Prostate gland (tissue), 2 donors: ENCODE data around the gene CD1B. TPM values are rescaled to one million over a fixed set of nuclear protein-coding genes. Genes with fewer than 3 reads are reported as not detected.

Experiments
- DNase-seq: peaks from one replicate; pipeline ENCODE4 v3.0.0-alpha.2; 2019; ENCODE audit warnings: low spot score
- H3K27ac ChIP-seq, 2 donors: fragments of 200-600 bp; sonication (generic); 2 replicates each; pipeline ENCODE4 v1.5.1; 2017 to 2019
- H3K27me3 ChIP-seq: fragments of 200-600 bp; sonication (generic); replicated peaks from 2 replicates; pipeline ENCODE4 v1.5.1; 2019; ENCODE audit not compliant: insufficient read depth
- H3K36me3 ChIP-seq, 2 donors: fragments of 200-600 bp; sonication (generic); 1 replicate in 1 of 2; 2 replicates in 1 of 2; pipeline versions ENCODE4 v1.5.1 to v1.8.1; 2017 to 2019
- H3K4me1 ChIP-seq: fragments of 200-600 bp; sonication (generic); replicated peaks from 2 replicates; pipeline ENCODE4 v1.5.1; 2019
- H3K4me3 ChIP-seq, 2 donors: fragments of 200-600 bp; sonication (generic); 2 replicates each; pipeline ENCODE4 v1.5.1; 2017 to 2019
- H3K9me3 ChIP-seq: fragments of 200-600 bp; sonication (generic); 2 replicates; pipeline ENCODE4 v1.5.1; 2017
- CTCF ChIP-seq, 4 experiments: fragments of 200-600 bp in 2 of 4; fragments of 450-650 bp in 2 of 4; sonication (generic) in 2 of 4; IDR thresholded peaks; 1 replicate in 3 of 4; 2 replicates in 1 of 4; pipeline ENCODE4 v1.5.1; 2016 to 2019; ENCODE audit warnings: antibody characterized with exemption in 4 of 4, mild to moderate bottlenecking in 2 of 4, moderate library complexity in 2 of 4
- POLR2A ChIP-seq: fragments of 450-650 bp; IDR thresholded peaks from one replicate; pipeline ENCODE4 v1.6.1; 2016; ENCODE audit warnings: antibody characterized with exemption, mild to moderate bottlenecking
- POLR2AphosphoS5 ChIP-seq: sonication (generic); formaldehyde crosslinking; IDR thresholded peaks from one replicate; pipeline ENCODE4 v1.6.1; 2017; ENCODE audit warnings: antibody characterized with exemption
- WGBS: methylation state at CpG from one replicate; pipeline ENCODE4 v1.1.5; 2018; 5-methylcytosine and 5-hydroxymethylcytosine counted together
- intact Hi-C: fragments of 100-400 bp; cut with DNase I; formaldehyde crosslinking; loops from one replicate; pipeline ENCODE4 v1.14.2; 2022
- total RNA-seq, 2 donors: library from RNA; depleted of rRNA; stranded (reverse); fragments of >200 nt; gene quantifications; one replicate each; pipeline ENCODE4 v1.1.0, GENCODE V29; 2016

Gene CD1B
- total RNA-seq, 2 donors from 2014 or later: not detected

DNA sequence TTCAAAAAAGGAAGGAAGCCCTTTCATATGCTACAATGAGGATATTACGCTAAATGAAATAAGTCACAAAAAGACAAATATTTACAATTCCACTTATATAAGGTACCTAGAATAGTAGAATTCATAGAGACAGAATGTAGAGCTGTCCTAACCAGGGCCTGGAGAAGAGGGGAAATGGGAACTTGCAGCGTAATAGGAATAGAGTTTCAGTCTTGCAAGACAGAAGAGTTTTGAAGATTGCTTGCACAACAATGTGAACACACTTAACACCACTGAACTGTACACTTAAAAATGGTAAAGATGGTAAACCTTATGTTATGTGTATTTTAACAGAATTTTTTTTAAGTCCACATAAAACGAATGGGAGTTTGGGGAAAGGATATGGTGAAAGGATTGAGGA lies 2.9 kb downstream of the CD1B start:
- Histone ChIP-seq H3K36me3 (no peaks in the 10 kb centered on the region), H3K27ac (no peak overlapping the region), H3K4me3 (no peak overlapping the region), H3K9me3 (no peaks in the 10 kb centered on the region), H3K4me1 (no peaks in the 10 kb centered on the region), H3K27me3 (no peaks in the 10 kb centered on the region)
- DNase-seq: no peak
- intact Hi-C loops: no loop called here
- TF ChIP-seq POLR2A (no peak), POLR2AphosphoS5 (no peak), CTCF (IDR thresholded peaks at IDR 0.05) (no peak)
- 83% methylated on average over 3 of the region's 3 CpGs for WGBS

- Histone ChIP-seq H3K27me3 (no peaks in the 10 kb centered on the region), H3K36me3 (no peaks in the 10 kb centered on the region), H3K27ac (no peak overlapping the region), H3K4me1 (no peaks in the 10 kb centered on the region), H3K9me3 (no peaks in the 10 kb centered on the region), H3K4me3 (no peak overlapping the region)
- no peak for DNase-seq
- TF ChIP-seq POLR2A (no peak), POLR2AphosphoS5 (no peak), CTCF (IDR thresholded peaks at IDR 0.05) (no peak)
- intact Hi-C loops: no loop called here
These were observed 3.9 kb downstream of the CD1B start for GRCh38 chr1:158327481-158327880.

- no peaks in the 10 kb centered on the region for H3K4me1 ChIP-seq
- DNase-seq: no peak
- no peaks in the 10 kb centered on the region for H3K9me3 ChIP-seq
- intact Hi-C loops: no loop called here
- H3K4me3 ChIP-seq: no peak overlapping the region
- no peaks in the 10 kb centered on the region for H3K27me3 ChIP-seq
- TF ChIP-seq CTCF (IDR thresholded peaks at IDR 0.05) (no peak), POLR2A (no peak)
- WGBS: 84% methylated on average over 4 of the region's 4 CpGs
- H3K27ac ChIP-seq: no peak overlapping the region
- H3K36me3 ChIP-seq: no peaks in the 10 kb centered on the region
These were observed 6.9 kb downstream of the CD1B start for GRCh38 chr1:158324395-158324794.

DNA sequence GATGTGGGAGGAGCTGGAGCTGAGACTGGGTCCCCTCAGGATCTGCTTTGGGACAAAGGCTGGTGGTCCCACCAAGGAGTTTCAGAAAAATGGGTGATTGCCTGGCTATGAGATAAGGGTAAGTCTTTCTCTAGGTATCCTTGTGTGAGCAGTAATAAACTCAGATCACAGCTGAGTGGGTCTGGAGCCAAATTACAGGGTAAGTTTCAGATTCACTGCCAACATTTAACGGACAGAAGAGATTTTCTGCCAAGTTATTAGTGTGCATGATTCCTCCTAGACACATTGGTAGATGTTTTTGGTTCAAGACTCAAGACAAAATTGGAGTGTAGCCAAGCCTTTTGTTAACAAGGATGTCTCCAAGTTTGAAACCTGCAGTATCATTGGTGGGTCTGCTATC lies 7.5 kb downstream of the CD1B start:
- no peak for TF ChIP-seq CTCF (IDR thresholded peaks at IDR 0.05)
- TF ChIP-seq POLR2A: no peak
- TF ChIP-seq POLR2AphosphoS5: no peak
- WGBS: 71% methylated on average over 1 of the region's 1 CpG
- Histone ChIP-seq H3K27ac (no peak overlapping the region), H3K27me3 (no peaks in the 10 kb centered on the region), H3K9me3 (no peaks in the 10 kb centered on the region), H3K4me1 (no peaks in the 10 kb centered on the region), H3K4me3 (no peak overlapping the region), H3K36me3 (no peaks in the 10 kb centered on the region)
- DNase-seq: no peak
- intact Hi-C loops: no loop called here

GRCh38 chr1:158311066-158311465 lies 20.3 kb downstream of the CD1B start:
- no peak for TF ChIP-seq POLR2AphosphoS5
- TF ChIP-seq POLR2A: no peak
- TF ChIP-seq CTCF (IDR thresholded peaks at IDR 0.05): no peak
- no peaks in the 10 kb centered on the region for H3K36me3 ChIP-seq
- no peaks in the 10 kb centered on the region for H3K9me3 ChIP-seq
- H3K27ac ChIP-seq: no peak overlapping the region
- no peaks in the 10 kb centered on the region for H3K4me1 ChIP-seq
- no peaks in the 10 kb centered on the region for H3K27me3 ChIP-seq
- H3K4me3 ChIP-seq: no peak overlapping the region
- 86% methylated on average over 2 of the region's 2 CpGs for WGBS
- DNase-seq: no peak
- intact Hi-C loops: no loop called here
